ENCODE results near the gene DUSP8.
"Not testable (repeated sequence)": the region's sequence is repeated elsewhere in the genome, so short reads cannot be mapped to it uniquely, and the experiment has no call there.

The DUSP8 gene, protein sequence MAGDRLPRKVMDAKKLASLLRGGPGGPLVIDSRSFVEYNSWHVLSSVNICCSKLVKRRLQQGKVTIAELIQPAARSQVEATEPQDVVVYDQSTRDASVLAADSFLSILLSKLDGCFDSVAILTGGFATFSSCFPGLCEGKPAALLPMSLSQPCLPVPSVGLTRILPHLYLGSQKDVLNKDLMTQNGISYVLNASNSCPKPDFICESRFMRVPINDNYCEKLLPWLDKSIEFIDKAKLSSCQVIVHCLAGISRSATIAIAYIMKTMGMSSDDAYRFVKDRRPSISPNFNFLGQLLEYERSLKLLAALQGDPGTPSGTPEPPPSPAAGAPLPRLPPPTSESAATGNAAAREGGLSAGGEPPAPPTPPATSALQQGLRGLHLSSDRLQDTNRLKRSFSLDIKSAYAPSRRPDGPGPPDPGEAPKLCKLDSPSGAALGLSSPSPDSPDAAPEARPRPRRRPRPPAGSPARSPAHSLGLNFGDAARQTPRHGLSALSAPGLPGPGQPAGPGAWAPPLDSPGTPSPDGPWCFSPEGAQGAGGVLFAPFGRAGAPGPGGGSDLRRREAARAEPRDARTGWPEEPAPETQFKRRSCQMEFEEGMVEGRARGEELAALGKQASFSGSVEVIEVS

DNA sequence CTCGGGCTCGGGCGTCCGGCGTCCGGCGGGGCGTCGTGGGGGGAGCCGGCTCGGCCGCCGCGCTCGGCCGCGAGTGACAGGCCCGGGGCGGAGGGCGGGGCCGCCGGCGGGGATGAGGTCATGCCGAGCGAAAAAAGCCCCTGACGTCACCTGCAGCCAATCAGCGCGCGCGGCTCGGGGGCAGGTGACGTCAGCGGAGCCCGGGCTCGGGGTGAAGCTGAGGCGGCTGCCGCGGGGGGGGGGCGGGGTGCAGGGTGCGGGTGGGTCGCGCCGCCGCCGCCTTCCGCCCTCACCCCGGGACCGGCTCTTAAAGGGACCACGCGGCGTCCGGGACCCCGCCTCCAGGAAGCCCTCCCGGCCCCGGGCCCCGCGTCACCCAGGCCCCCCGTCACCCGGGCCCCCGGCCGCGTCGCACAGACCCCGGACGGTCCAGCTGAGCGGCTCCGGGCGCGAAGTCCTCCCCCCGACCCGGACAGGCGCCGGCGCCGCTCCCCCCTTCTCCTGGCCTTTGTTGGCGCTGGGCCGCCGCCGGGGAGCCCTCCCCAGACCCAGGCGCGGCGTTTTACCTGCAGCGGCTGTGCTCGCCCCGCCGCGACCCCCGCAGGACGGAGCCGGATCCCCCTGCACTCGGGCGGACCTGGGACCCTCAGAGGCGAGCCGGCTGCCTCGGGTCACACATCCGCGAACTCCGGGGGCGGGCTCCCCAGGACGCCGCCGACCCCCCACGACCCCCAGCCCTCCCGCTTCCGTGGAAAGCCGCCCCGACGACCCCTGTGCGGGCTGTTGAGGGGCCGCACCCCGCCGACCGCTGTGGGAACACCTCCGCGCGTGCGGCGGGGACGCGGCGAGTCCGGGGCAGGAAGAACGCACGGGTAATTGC, at the start of gene DUSP8:
Gene DUSP8 (minus strand): TSS at position 75 of the 880 bp plus-strand sequence. CDS start 6,445 bp downstream, outside the sequence.
- DNase-seq (ENCODE audit: low read depth in 2 of 2) = peak; percentile 85

DNA sequence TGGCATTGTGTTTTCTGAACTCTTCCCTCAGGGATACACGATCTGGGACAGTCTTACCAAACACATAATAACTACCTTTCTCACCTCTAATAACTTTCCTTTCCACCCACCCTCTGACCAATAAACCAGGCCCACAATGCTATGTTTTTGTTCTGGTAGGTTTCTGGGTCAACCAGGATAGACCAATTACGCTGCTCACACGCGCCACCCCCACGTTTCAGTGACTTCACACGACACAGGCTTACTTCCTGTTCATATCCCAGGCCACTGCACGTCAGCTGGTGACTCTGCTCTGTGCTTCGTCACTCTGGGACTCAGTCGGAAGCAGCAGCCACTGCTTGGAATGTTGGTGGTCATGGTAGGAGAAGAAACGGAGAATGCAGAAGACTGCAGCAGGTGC, 47.4 kb upstream of the DUSP8 start:
- no peak for DNase-seq (ENCODE audit: low read depth in 2 of 2)

DNA sequence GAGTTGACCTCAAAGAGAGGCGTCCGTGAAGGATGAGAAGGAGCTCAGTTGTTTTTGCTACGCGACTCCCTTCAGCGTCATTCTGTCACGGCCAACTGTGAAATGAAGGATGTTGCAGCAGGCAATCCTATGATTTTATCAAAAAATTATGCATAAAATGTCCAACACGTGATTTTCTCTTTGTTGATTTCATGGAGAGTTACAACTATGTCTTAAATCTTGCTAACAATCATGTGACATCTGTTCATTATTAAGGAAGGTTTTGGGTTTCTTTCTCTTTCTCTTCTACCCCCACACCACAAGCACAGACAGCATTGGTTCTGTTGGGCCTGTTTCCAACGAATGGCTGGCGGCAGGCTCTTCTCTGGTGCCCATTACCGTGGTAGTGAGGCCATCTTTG, 46.2 kb upstream of the DUSP8 start:
- no peak for DNase-seq (ENCODE audit: low read depth in 2 of 2)

DNA sequence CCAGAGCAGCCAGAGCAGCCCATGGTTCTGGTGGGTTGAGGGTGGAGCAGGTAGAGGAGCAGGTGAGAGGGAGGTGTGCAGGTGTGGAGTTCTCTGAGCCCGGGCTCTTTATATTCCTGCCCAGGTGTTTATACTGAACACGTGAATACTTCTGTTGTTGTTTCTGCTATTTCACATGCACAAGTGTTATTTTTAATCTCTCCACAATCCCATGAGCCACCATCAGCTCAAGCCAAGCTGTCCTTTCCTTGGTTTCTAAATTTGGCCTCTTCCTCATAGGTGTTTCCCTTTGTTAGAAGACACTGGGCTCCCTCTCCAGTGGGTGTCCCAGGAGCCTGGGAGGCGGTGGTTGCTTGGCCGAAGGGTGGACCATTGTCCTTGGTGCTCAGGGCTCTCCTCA, 36.3 kb upstream of the DUSP8 start, which contains the start of gene KRTAP5-3:
Gene KRTAP5-3 (minus strand): TSS at position 101 of the 400 bp plus-strand sequence. CDS start 78 bp downstream, at position 23.
- DNase-seq (ENCODE audit: low read depth in 2 of 2) = no peak

DNA sequence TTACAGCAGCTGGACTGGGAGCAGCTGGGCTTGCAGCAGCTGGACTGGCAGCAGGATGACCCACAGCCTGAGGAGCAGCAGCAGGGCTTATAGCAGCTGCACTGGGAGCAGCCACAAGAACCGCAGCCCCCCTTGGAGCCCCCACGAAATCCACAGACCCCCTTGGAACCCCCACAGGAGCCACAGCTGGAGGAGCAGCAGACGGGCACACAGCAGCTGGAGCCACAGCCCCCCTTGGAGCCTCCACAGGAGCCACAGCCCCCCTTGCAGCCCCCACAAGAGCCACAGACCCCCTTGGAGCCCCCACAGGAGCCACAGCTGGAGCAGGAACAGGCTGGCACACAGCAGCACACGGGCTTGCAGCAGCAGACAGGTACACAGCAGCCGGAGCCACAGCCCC, 35.8 kb upstream of the DUSP8 start:
- not testable (repeated sequence) for DNase-seq (ENCODE audit: low read depth in 2 of 2)

DNA sequence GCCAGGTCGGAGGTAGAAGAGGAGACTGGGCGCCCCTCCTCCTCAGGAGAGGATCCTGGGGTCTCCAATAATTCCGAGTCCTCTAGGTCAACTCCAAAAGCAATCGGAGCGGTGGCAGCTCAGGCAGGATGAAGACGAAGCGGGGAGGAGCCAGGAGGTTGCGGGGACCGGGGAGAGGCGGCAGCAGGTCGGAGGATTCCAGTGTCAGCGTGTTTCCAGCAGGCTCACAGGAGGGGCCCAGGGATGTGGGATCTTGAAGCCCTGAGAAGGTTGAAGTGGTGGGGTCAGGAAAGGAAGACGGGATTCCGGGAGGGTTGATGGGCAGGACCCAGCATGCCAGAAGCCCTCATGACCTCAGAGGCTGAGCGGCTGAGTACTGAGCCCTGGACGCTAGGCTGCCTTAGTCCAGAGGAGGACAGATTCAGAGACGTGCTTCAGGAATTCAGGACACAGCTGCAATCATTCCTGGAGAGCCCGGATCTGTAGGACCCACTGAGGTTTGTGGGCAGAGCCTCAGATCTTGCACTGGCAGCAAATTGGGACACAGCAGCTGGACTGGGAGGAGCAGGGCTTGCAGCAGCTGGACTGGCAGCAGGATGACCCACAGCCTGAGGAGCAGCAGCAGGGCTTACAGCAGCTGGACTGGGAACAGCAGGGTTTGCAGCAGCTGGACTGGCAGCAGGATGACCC, 35.2 kb upstream of the DUSP8 start:
- DNase-seq (ENCODE audit: low read depth in 2 of 2) = not testable (repeated sequence)

DNA sequence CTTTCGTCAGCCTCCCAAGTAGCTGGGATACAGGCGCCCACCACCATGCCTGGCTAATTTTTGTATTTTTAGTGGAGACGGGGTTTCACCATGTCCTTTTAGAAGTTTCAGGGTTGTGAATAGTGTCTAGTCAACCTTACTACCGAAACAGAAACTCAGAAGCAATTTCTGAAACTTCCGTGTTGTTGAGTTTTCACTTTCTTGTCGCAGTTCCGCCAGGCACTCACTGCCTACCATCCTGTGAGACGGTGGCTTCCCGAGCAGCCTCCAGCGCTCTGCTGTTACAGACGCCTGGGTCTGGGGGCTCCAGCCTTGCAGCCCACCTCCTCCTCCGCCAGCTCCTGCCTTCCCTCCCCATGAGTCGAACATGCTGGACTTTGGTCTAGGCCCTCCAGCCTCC, 33.9 kb upstream of the DUSP8 start:
- DNase-seq (ENCODE audit: low read depth in 2 of 2) = not testable (repeated sequence)

DNA sequence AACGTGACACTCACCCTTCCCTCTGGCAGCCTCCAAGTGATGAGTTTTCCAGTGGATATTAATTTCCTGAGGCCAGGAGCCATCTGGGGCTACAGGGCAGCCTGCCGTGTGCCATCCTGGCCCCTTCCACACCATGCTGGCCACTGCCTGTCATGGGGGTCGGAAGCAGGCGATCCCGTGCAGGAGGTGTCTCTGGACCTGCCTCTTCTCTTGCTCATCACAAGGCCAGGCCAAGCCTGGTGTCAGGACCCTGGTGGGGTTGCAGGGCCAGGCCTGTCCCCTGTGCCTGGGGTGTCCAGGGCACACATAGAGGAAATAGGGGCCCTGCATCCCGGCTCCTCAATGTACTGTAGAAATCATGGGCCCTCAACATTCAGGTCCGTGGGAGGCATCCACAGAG, 32.6 kb upstream of the DUSP8 start:
- DNase-seq (ENCODE audit: low read depth in 2 of 2) = no peak

DNA sequence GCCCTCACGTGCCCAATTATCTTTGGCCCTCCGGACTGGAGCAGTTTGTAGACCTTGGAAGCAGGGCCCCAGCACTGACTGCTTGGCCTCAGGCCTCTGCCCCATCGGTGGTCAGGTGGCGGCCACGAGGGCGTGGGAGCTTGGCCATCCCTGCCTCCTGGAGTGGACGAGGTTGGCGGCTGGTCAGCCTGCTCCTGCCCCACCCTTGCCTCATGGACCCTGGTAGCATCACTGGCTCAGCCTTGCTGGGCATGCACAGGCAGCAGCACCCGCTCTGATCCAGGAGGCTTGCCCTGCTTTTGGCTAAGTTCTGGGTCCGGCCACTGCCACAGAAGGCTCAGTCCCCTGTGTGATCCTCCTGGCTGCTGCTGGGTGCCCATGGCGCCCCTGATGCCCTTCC, 32.1 kb upstream of the DUSP8 start:
- DNase-seq (ENCODE audit: low read depth in 2 of 2) = no peak

DNA sequence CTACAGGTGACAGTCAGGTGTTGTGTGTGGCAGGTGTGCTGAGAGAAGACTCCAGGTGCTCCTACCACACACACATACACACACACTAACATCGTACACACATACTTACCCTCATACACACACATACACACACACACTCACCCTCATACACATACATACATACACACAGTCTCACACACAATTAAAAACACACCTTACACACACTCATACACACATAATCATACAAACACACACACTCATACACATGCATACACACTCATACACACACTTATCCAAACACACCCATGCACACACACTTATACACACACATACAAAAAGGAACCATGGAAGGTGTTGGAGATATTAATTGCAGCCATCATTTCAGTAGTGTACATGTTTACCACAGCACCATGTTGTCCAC, 31.6 kb upstream of the DUSP8 start:
- DNase-seq (ENCODE audit: low read depth in 2 of 2) = no peak

DNA sequence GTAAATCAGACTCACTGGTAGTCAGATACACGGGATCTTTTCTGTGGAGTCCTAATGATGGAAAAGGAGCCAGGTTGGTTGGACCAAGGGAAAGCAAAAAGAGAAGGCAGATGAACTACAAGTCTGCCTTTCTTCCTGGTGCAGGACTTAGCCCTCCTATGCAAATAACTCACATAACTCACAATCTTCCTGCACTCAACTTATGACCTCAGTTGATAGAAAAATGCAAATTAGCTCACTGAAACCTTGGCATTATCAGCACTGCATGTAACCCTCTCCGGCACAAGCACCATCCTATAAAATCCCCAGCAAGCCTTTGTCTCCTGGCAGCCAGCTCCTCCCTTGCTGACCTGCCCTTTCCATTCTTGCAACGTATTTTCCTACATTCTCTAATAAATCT, 29.6 kb upstream of the DUSP8 start:
- DNase-seq (ENCODE audit: low read depth in 2 of 2) = not testable (repeated sequence)

DNA sequence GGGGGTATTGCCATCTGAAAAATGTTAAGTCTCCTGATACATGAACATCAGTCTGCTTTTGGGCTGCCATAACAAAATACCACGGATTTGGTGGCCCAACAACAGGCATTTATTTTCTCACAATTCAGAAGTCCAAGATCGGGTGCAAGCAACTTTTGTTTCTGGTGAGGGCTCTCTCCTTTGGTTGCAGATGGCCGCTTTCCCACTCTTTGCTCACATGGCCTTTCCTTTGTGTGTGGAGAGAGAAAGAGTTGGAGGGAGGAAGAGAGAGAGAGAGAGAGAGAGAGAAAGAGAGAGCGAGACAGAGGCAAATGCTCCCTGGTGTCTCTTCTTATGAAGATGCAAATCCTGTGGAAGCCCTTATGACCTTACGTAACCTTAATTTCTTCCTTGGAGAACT, 28.6 kb upstream of the DUSP8 start:
- no peak for DNase-seq (ENCODE audit: low read depth in 2 of 2)

DNA sequence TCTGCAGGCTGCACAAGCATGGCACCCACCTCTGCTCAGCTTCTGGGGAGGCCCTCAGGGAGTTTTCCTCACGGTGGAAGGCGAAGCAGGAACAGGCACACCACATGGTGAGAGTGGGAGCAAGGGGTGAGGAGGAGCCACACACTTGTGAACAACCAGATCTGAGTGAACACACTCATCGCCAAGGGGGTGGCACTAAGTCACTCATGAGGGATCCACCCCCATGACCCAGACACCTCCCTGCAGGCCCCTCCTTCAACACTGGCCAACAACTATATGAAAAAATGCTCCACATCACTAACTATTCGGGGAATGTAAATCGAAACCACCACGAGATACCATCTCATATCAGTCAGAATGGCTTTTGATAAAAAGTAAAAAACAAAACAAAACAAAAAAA, 26.7 kb upstream of the DUSP8 start:
- DNase-seq (ENCODE audit: low read depth in 2 of 2) = no peak

DNA sequence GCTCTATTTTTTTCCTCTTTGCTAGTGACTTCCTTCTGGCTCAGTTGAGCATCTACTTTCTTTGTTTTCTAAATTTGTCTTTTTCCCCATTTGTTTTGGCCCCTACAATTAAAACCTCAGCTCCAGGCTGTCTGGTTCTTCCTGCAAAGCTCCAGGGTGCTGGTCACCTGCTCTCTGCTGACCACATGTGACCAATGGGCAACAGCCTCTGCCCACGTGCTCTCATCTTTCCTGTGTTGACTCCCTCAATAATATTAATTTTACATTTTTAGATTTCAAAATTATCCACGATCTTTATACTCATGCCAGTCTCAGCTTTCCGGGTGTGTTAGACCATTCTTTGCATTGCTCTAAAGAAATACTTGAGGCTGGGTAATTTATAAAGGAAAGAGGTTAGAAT, 26.3 kb upstream of the DUSP8 start:
- not testable (repeated sequence) for DNase-seq (ENCODE audit: low read depth in 2 of 2)

DNA sequence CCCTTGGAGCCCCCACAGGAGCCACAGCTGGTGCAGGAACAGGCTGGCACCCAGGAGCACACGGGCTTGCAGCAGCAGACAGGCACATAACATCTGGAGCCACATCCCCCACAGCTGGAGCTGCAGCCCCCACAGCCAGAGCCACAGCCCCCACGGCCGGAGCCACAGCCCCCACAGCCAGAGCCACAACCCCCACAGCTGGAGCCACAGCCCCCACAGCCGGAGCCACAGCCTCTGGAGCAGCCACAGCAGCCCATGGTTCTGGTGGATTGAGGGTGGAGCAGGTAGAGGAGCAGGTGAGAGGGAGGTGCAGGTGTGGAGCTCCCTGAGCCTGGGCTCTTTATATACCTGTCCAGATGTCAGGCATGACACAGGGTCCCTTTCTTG, 25.9 kb upstream of the DUSP8 start, which contains the start of gene KRTAP5-2:
Gene KRTAP5-2 (minus strand): TSS at position 301 of the 387 bp plus-strand sequence. CDS start 44 bp downstream, at position 257.
- DNase-seq (ENCODE audit: low read depth in 2 of 2) = no peak

DNA sequence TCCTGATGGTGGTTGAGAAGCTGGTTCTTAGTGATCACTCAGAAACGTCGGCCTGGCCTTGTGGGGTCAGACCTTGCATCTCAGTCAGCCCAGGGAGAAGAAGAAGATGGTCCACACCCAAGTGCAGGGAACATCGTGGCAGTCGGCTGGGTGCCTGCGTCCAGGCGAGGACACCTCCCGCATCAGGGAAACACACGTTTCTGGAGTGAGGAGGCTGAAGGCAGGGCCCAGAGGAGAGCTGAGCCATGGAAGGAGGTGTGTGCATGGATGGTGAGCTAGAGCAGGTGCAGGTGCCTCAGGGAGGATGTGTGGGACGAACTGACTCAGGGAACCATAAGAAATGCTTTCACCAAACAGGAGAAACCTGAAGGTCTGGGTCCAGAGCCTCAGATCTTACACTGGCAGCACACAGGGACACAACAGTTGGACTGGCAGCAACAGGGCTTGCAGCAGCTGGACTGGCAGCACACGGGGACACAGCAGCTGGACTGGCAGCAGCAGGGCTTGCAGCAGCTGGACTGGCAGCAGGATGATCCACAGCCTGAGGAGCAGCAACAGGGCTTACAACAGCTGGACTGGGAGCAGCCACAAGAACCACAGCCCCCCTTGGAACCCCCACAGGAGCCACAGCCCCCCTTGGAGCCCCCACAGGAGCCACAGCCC, 25.4 kb upstream of the DUSP8 start:
- DNase-seq (ENCODE audit: low read depth in 2 of 2) = no peak

DNA sequence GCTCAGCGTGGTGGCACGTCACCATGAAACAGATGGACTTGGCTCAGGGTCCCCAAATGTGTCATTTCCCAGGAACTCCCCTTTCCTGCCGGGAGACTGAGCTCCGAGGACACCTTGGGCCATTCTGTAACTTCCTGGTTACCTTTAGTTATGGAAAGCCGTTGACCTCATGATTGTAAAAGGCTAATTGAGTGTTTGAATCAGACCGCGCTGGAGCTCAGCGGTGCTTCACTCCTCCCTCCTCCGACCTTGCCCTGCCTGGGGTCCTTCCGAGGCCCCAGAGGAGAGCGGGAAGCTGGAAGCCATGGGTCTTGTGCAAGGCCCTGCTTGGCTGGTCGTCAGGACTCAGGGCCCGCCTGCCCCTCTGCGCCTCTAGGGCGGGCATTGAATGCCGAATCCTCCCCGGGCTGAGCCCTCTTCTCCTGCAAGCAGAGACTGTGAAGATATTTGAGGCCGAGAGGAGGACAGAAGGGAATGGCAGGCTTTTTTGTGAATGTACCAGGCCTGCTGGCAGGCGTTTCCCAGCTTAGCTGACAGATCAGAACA, 24.6 kb upstream of the DUSP8 start:
- DNase-seq (ENCODE audit: low read depth in 2 of 2) = not testable (repeated sequence)

DNA sequence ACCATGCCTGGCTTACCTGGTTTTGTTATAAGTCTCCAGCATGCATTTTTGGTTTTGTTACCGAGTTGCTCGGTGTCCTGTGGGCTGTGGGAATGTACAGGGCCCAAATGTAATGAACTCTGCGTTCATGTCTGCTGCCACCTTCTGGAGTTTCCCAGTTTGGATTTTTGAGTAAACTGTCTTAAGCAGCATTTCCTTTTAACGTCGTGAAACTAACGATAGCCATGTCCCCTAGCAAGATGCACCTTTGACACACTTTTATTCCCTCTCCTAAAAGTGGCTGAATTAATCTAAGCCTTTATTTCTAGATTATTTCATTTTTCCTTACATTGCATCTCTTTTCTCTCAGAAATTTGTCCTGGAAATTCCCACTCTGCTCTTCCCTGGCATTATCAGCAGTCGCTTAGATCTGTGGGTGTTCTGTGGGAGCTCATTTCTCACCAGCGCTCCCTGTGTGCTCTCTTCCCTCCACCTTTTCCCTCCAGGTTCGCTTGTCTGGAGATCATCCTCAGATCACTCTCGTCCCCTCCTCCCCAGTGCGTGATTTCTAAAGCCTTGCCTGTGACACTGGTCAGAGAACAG, 24.0 kb upstream of the DUSP8 start:
- DNase-seq (ENCODE audit: low read depth in 2 of 2) = not testable (repeated sequence)

DNA sequence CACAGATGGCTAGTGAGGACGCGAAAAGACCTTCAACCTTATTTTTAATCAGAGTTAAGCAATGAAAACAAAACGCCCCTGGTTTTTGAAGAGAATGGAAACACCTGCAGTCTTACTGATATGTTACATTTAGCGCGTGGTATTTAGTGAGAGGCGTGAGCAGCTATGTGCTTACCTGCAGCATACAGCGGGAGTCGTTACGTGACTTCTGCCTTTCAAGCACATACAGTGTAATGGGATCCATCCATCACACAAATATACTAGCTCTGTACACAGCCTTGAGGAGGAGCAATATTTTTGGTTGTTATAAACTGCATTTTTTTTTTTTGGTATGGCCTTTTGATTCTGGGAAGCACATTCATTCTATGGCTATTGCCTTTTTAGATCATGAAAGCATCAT, 20.6 kb upstream of the DUSP8 start:
- no peak for DNase-seq (ENCODE audit: low read depth in 2 of 2)

DNA sequence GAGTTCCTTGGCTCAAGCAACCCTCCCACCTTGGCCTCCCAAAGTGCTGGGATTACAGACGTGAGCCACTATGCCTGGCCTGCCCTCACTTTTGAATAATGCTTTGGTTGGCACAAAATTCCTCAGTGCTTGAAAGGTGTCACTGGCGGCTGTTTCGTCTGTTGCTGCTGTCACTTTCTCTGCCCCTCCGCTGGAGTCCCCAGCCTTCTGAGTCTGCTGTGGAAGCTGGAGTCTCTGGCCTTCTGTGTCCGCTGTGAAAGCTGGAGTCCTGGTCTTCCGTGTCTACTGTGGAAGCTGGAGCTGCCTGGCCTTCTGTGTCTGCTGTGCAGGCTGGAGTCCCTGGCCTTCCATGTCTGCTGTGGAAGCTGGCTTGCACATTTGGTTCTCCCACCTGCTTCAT, 17.9 kb upstream of the DUSP8 start:
- no peak for DNase-seq (ENCODE audit: low read depth in 2 of 2)

All from stimulated activated CD4-positive, alpha-beta T cell treated with anti-CD3 and anti-CD28 coated beads, Interleukin-4, amount 100 ng/mL, for 48 hours (primary cell).